Peyer's patch (tissue), 4 donors: ENCODE data around the gene AGAP3. TPM values are rescaled to one million over a fixed set of nuclear protein-coding genes. Genes with fewer than 3 reads are reported as not detected.

ENCODE experiments used
- DNase-seq, 3 donors: peaks; one replicate each; pipeline ENCODE4 v3.0.0-alpha.2; 2017 to 2019
- H3K27ac ChIP-seq, 4 donors: fragments of 200-600 bp; sonication (generic); one replicate each; pipeline ENCODE4 v1.5.1; 2016 to 2019
- H3K27me3 ChIP-seq, 2 donors: fragments of 200-600 bp; sonication (generic); one replicate each; pipeline ENCODE4 v1.5.1; 2019
- H3K36me3 ChIP-seq, 3 donors: fragments of 200-600 bp; sonication (generic); one replicate each; pipeline ENCODE4 v1.5.1; 2016 to 2019
- H3K4me1 ChIP-seq, 4 donors: fragments of 200-600 bp; sonication (generic); one replicate each; pipeline ENCODE4 v1.5.1; 2016 to 2019
- H3K4me3 ChIP-seq, 4 donors: fragments of 200-600 bp; sonication (generic); 1 replicate in 3 of 4; 2 replicates in 1 of 4; pipeline ENCODE4 v1.5.1; 2016 to 2019; ENCODE audit warnings: mild to moderate bottlenecking in 1 of 4
- H3K9me3 ChIP-seq, 4 donors: fragments of 200-600 bp; sonication (generic); one replicate each; pipeline ENCODE4 v1.5.1; 2016 to 2019; ENCODE audit warnings: mild to moderate bottlenecking in 1 of 4
- POLR2A ChIP-seq, 2 donors: fragments of 450-650 bp; IDR thresholded peaks; one replicate each; pipeline ENCODE4 v1.5.1; 2017; ENCODE audit warnings: antibody characterized with exemption in 2 of 2, mild to moderate bottlenecking in 2 of 2, moderate library complexity in 2 of 2
- total RNA-seq, 4 donors: library from RNA; depleted of rRNA; stranded (reverse); fragments of >200 nt; gene quantifications; one replicate each; pipeline ENCODE4 v1.1.0, GENCODE V29; 2016
- TF ChIP-seq, protein P1 (sequence below), 6 experiments: fragments of 450-650 bp in 4 of 6; fragments of 200-600 bp in 2 of 6; sonication (generic) in 1 of 6; IDR thresholded peaks; one replicate each; pipeline ENCODE4 v1.5.1; 2017 to 2019; ENCODE audit warnings: antibody characterized with exemption in 6 of 6, mild to moderate bottlenecking in 3 of 6, moderate library complexity in 1 of 6

AGAP3 gene
- total RNA-seq, 4 donors from 2014 or later = 91.6 to 123 (median 101) TPM

- no peak for DNase-seq
- H3K27me3 ChIP-seq = no peaks in the 10 kb centered on the region
- H3K4me3 ChIP-seq = no peak overlapping the region
- H3K27ac ChIP-seq = no peak overlapping the region
- no peak for TF ChIP-seq POLR2A (IDR thresholded peaks at IDR 0.05)
- TF ChIP-seq, protein P1, sequence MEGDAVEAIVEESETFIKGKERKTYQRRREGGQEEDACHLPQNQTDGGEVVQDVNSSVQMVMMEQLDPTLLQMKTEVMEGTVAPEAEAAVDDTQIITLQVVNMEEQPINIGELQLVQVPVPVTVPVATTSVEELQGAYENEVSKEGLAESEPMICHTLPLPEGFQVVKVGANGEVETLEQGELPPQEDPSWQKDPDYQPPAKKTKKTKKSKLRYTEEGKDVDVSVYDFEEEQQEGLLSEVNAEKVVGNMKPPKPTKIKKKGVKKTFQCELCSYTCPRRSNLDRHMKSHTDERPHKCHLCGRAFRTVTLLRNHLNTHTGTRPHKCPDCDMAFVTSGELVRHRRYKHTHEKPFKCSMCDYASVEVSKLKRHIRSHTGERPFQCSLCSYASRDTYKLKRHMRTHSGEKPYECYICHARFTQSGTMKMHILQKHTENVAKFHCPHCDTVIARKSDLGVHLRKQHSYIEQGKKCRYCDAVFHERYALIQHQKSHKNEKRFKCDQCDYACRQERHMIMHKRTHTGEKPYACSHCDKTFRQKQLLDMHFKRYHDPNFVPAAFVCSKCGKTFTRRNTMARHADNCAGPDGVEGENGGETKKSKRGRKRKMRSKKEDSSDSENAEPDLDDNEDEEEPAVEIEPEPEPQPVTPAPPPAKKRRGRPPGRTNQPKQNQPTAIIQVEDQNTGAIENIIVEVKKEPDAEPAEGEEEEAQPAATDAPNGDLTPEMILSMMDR (IDR thresholded peaks at IDR 0.05) = no peak
- no peaks in the 10 kb centered on the region for H3K9me3 ChIP-seq
- no peaks in the 10 kb centered on the region for H3K36me3 ChIP-seq
- H3K4me1 ChIP-seq = no peaks in the 10 kb centered on the region
Observed at GRCh38 chr7:151185762-151186639, 99.7 kb downstream of the AGAP3 start.

- no peaks in the 10 kb centered on the region for H3K36me3 ChIP-seq
- no peak within 1 kb of the TSS for H3K4me3 ChIP-seq
- TF ChIP-seq, protein P1 (IDR thresholded peaks at IDR 0.05) = no peak
- TF ChIP-seq POLR2A (IDR thresholded peaks at IDR 0.05) = no peak
- DNase-seq = no peak
- no peaks in the 10 kb centered on the region for H3K27me3 ChIP-seq
- no peaks in the 10 kb centered on the region for H3K4me1 ChIP-seq
- H3K27ac ChIP-seq = no peak within 1 kb of the TSS
- no peaks in the 10 kb centered on the region for H3K9me3 ChIP-seq
Observed at GRCh38 chr7:151186640-151187408, 100.5 kb downstream of the AGAP3 start, which contains the start of gene ASB10. TSS of gene ASB10 (minus strand) at chr7:151187250. CDS start at chr7:151187130, 120 bp downstream.

- no peak overlapping the region for H3K4me3 ChIP-seq
- H3K27me3 ChIP-seq = no peaks in the 10 kb centered on the region
- H3K9me3 ChIP-seq = no peaks in the 10 kb centered on the region
- H3K27ac ChIP-seq = no peak overlapping the region
- DNase-seq = no peak
- H3K4me1 ChIP-seq = no peaks in the 10 kb centered on the region
- no peak for TF ChIP-seq POLR2A (IDR thresholded peaks at IDR 0.05)
- TF ChIP-seq, protein P1 (IDR thresholded peaks at IDR 0.05) = no peak
- no peaks in the 10 kb centered on the region for H3K36me3 ChIP-seq
Observed at GRCh38 chr7:151187409-151188251, 101.4 kb downstream of the AGAP3 start.

DNA sequence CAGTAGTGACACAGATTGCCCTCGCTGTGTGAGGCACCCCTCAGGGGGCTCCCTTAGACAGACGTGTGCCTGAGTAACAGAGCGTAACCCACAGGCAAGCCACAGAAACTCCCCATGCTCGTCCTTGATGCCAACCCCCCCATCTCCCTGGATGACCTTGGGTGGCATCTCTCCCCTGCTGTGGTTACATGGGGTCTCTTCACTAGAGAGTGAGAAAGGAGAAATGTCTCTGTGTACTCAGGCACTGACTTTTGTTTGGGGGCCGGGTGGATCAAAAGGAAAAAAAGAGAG lies 101.9 kb downstream of the AGAP3 start:
- Histone ChIP-seq H3K9me3 (no peaks in the 10 kb centered on the region), H3K4me3 (no peak overlapping the region), H3K27me3 (no peaks in the 10 kb centered on the region), H3K27ac (no peak overlapping the region), H3K4me1 (no peaks in the 10 kb centered on the region), H3K36me3 (no peaks in the 10 kb centered on the region)
- no peak for DNase-seq
- TF ChIP-seq, protein P1 (IDR thresholded peaks at IDR 0.05) = no peak
- no peak for TF ChIP-seq POLR2A (IDR thresholded peaks at IDR 0.05)

- Histone ChIP-seq H3K9me3 (no peaks in the 10 kb centered on the region), H3K4me1 (no peaks in the 10 kb centered on the region), H3K27ac (no peak overlapping the region), H3K36me3 (no peaks in the 10 kb centered on the region), H3K27me3 (no peaks in the 10 kb centered on the region), H3K4me3 (no peak overlapping the region)
- TF ChIP-seq, protein P1 (IDR thresholded peaks at IDR 0.05) = no peak
- no peak for TF ChIP-seq POLR2A (IDR thresholded peaks at IDR 0.05)
- DNase-seq = no peak
Observed at GRCh38 chr7:151189038-151189437, 102.8 kb downstream of the AGAP3 start.
